ENCODE results near the gene TAGLN2.
A peak's percentile ranks its signal among the peaks of the same experiment; 100 is the strongest.

The TAGLN2 gene

DNA sequence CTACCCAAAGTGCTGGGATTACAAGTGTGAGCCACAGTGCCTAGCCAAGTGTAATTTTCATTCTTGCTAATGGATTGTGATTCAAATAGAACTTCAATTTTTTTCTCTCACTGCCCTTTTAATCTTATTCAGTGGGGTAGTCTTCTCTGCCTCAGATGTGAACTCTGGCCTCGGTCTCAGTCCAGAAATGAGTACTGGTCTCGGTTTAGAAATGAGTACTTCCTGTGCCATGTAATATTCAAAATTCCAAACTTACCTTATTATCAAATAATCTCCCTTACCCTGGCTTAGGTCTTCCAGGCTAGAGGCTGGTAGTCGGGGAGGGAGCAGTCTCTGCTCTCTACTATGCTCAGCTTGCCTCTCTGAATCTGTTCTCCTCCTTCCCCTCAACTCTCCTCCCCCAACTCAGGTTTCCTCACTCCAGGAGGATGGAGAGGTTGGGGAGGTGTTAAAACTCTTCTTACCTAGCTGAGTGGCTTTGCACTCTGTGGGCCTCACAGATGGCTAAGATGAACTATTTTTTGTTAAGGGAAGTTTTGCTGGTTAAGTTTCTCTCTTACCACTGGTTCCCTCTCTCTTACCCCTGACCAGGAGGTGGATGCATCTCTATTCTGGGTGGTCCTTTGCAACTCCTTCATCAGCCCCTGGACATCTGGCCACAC lies 33.5 kb upstream of the TAGLN2 start:
- DNase-seq (ENCODE audit: low read depth): no peak
- no peak for TF ChIP-seq CTCF (conservative IDR thresholded peaks at IDR 0.05; ENCODE audit: control insufficient read depth, insufficient read depth, low read depth, low read length)
- no peak overlapping the region for H3K4me3 ChIP-seq (ENCODE audit: control insufficient read depth, low read depth, low read length)

- DNase-seq (ENCODE audit: low read depth): no peak
- no peak for TF ChIP-seq CTCF (conservative IDR thresholded peaks at IDR 0.05; ENCODE audit: control insufficient read depth, insufficient read depth, low read depth, low read length)
- H3K4me3 ChIP-seq (ENCODE audit: control insufficient read depth, low read depth, low read length): no peak overlapping the region
Measured at GRCh38 chr1:159957824-159958268, 32.5 kb upstream of the TAGLN2 start.

DNA sequence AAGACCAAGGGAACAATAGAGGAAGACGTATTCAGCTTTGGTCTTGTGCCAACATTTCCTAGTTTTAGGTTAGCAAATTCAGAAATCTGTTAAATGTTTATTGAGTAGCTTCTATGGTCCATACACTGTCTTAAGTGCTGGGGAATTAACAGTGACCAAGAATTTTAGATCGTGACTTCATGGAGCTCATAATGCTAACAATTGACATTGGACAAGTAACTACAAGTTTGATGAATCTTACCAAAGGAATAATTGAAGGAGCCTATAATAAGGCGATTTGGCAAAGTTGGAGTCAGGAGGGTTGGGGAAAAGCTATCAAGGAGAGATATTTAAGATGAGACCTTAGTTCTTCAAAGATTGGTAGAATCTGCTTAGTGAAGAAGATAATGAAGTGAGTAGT lies 30.1 kb upstream of the TAGLN2 start:
- no peak overlapping the region for H3K4me3 ChIP-seq (ENCODE audit: control insufficient read depth, low read depth, low read length)
- TF ChIP-seq CTCF (conservative IDR thresholded peaks at IDR 0.05; ENCODE audit: control insufficient read depth, insufficient read depth, low read depth, low read length): no peak
- no peak for DNase-seq (ENCODE audit: low read depth)

GRCh38 chr1:159953536-159954515 lies 28.5 kb upstream of the TAGLN2 start, which contains the start of gene SLAMF9:
Gene SLAMF9 (minus strand): TSS chr1:159954237. CDS start chr1:159954137, 100 bp downstream.
- peak; percentile 72 for DNase-seq (ENCODE audit: low read depth)
- no peak within 1 kb of the TSS for H3K4me3 ChIP-seq (ENCODE audit: control insufficient read depth, low read depth, low read length)
- no peak for TF ChIP-seq CTCF (conservative IDR thresholded peaks at IDR 0.05; ENCODE audit: control insufficient read depth, insufficient read depth, low read depth, low read length)

GRCh38 chr1:159952932-159953331 lies 27.6 kb upstream of the TAGLN2 start:
- DNase-seq (ENCODE audit: low read depth): no peak
- no peak for TF ChIP-seq CTCF (conservative IDR thresholded peaks at IDR 0.05; ENCODE audit: control insufficient read depth, insufficient read depth, low read depth, low read length)
- H3K4me3 ChIP-seq (ENCODE audit: control insufficient read depth, low read depth, low read length): no peak overlapping the region

DNA sequence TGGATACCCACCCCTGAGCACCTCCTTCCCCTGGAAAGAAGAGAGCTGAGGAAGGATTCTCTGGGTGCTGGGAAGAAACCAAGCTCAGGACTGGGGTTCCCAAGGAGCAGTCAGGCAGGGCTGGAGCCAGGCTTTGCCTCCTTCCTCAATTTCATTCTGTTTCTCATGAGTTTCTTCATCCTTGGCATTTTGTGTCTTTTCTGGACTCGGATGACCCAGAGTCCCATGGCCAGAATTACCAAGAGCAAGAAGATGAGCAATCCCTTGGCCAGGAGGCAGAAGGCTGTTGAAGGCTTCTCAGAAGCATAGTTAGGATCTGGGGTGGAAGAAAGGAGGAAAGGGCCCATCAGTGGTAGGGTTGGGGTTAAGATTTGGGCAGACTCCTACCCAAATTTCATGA lies 26.2 kb upstream of the TAGLN2 start:
- H3K4me3 ChIP-seq (ENCODE audit: control insufficient read depth, low read depth, low read length): no peak overlapping the region
- TF ChIP-seq CTCF (conservative IDR thresholded peaks at IDR 0.05; ENCODE audit: control insufficient read depth, insufficient read depth, low read depth, low read length): no peak
- DNase-seq (ENCODE audit: low read depth): no peak

Measured in fibroblast of mammary gland (primary cell).